Type B pancreatic cell (in vitro differentiated cells): Measurements from ENCODE around the gene WASL. TPM values are rescaled to one million over a fixed set of nuclear protein-coding genes. Genes with fewer than 3 reads are reported as not detected.
A peak's percentile ranks its signal among the peaks of the same experiment; 100 is the strongest.

ENCODE experiments used
- DNase-seq: peaks from one replicate; pipeline ENCODE4 v3.0.0; 2021; ENCODE audit warnings: mixed read lengths; ENCODE audit not compliant: unreplicated experiment; ENCODE audit errors: extremely low spot score
- H3K27ac Mint-ChIP-seq: 2 replicates; pipeline ENCODE4 v1.8.0; 2021; ENCODE audit warnings: mild to moderate bottlenecking, mixed read lengths
- H3K27me3 Mint-ChIP-seq: 2 replicates; pipeline ENCODE4 v1.8.0; 2021; ENCODE audit warnings: mixed read lengths
- H3K36me3 Mint-ChIP-seq: 2 replicates; pipeline ENCODE4 v1.8.0; 2021; ENCODE audit warnings: mixed read lengths
- H3K4me1 Mint-ChIP-seq: one replicate; pipeline ENCODE4 v1.8.0; 2021; ENCODE audit warnings: mixed read lengths; ENCODE audit not compliant: unreplicated experiment
- H3K4me3 Mint-ChIP-seq: 2 replicates; pipeline ENCODE4 v1.8.0; 2021; ENCODE audit warnings: mild to moderate bottlenecking, mixed read lengths
- H3K9me3 Mint-ChIP-seq: 2 replicates; pipeline ENCODE4 v1.8.0; 2021; ENCODE audit warnings: mixed read lengths
- total RNA-seq: library from RNA; stranded (reverse); gene quantifications from 2 replicates; pipeline ENCODE4 v1.2.1, GENCODE V29; 2021; ENCODE audit warnings: low replicate concordance
- TF ChIP-seq, protein P1 (sequence below): fragments of 200-600 bp; sonication (generic); conservative IDR thresholded peaks from 2 replicates; pipeline ENCODE4 v1.5.0; 2021; ENCODE audit warnings: antibody characterized with exemption, mild to moderate bottlenecking

Gene WASL
- total RNA-seq, 1 donor from 2014 or later, result 34.4 TPM

DNA sequence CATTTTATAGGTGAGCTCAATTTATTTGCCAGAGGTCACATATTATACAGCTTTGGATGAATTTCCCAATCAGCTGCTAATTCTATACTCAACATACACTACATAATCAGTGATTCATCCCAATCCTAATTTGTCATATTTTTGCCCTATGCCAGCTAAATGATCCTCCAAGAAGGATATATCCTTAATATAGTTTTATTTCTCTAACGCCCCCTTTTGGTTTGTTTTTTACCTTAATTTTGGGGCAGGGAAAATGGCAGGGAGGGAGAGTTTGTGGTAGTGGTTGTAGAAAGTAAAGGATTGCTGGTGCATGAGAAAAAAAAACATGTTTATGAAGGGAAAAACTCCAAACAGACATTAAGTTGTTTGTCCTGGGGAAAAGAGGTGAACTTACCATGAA is 31.9 kb downstream of the WASL start:
- DNase-seq, result no peak
- peaks cover 8% of the 10 kb centered on the region for H3K4me1 Mint-ChIP-seq
- TF ChIP-seq, protein P1, sequence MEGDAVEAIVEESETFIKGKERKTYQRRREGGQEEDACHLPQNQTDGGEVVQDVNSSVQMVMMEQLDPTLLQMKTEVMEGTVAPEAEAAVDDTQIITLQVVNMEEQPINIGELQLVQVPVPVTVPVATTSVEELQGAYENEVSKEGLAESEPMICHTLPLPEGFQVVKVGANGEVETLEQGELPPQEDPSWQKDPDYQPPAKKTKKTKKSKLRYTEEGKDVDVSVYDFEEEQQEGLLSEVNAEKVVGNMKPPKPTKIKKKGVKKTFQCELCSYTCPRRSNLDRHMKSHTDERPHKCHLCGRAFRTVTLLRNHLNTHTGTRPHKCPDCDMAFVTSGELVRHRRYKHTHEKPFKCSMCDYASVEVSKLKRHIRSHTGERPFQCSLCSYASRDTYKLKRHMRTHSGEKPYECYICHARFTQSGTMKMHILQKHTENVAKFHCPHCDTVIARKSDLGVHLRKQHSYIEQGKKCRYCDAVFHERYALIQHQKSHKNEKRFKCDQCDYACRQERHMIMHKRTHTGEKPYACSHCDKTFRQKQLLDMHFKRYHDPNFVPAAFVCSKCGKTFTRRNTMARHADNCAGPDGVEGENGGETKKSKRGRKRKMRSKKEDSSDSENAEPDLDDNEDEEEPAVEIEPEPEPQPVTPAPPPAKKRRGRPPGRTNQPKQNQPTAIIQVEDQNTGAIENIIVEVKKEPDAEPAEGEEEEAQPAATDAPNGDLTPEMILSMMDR, result no peak
- H3K9me3 Mint-ChIP-seq, result no peaks in the 10 kb centered on the region
- H3K4me3 Mint-ChIP-seq, result no peak overlapping the region
- peaks cover 14% of the 10 kb centered on the region for H3K36me3 Mint-ChIP-seq
- H3K27me3 Mint-ChIP-seq, result no peaks in the 10 kb centered on the region
- H3K27ac Mint-ChIP-seq, result no peak overlapping the region

DNA sequence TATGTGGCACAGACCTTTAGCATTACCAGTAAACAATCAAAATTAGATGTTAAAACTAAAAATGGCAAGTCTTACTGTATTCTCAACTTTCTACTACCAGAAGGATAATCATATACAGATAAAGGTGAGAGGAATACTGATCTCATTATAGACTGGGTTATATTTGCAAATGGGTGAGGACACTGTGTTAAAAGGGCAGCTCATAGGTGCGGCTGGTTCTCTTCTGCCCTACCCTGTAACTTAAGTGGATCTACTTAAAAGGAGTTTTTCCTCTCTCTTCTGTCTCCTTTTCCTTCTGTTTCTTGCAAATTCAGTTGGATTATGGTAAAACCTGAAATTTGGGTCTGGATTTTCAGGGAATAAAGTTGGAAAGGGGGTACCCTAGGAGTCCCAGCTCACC is 33.0 kb downstream of the WASL start:
- Mint-ChIP-seq H3K27me3 (no peaks in the 10 kb centered on the region), H3K4me1 (peaks cover 9% of the 10 kb centered on the region)

DNA sequence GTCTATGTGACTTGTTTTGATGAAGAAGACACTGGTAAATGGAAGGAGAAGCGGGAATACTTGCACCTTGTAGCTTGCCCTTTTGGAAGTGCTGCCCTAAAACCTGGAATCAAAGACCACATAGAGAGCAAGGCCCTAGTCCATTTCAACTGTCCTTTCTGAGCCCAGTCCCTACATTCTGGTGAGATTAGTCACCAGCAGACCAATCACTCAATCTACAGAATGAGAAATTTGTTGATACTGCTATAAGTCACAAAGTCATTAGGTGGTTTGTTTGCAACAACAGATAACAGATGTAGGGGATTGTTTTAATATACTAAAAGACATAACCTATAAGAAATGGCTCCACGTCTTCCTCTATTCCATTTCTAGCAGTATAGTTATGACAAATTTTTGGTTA is 33.6 kb downstream of the WASL start:
- no peak for DNase-seq
- Mint-ChIP-seq H3K9me3 (no peaks in the 10 kb centered on the region), H3K36me3 (peaks cover 14% of the 10 kb centered on the region), H3K27ac (no peak overlapping the region), H3K4me1 (peaks cover 14% of the 10 kb centered on the region), H3K4me3 (no peak overlapping the region), H3K27me3 (no peaks in the 10 kb centered on the region)
- TF ChIP-seq, protein P1, result no peak

More for the DNA sequence above, 33.0 kb downstream of the WASL start:
- H3K27ac Mint-ChIP-seq, result no peak overlapping the region
- no peaks in the 10 kb centered on the region for H3K9me3 Mint-ChIP-seq
- DNase-seq, result no peak
- no peak overlapping the region for H3K4me3 Mint-ChIP-seq
- TF ChIP-seq, protein P1, result no peak
- peaks cover 14% of the 10 kb centered on the region for H3K36me3 Mint-ChIP-seq

DNA sequence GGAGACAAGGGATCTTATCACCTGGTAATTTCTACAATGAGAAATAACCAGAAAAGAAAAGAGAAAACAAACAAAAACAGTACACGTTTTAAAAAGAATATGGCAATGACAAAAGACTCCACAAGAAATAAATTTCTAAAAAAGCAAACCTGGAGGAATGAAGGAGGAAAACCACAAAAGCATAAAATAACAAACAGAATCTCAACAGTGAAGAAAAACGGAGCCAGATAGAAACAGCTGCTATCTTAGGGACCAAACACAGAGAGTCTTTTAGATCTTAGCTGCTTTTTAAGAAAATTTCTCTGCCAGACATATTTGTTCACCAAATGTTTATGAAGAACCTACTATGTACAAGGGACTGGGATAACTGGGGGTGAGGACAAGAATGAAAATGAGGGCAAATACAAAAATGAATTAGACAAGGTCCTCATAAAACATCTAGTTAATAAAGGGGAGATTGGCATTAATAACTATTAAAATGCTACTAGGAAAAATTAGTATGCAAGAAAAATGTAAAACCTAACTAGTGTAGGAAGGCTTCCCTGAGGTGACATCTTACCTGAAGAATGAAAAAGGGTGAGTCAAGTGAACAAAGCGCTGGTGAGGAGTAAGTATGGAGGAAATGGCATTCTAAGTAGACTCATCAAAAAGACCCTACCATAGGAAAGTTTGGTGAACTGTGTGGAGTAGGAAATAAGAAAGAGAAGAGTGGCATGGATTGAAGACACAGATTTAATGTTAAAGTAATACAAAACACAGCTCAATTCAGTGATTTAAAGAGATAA is 34.3 kb downstream of the WASL start:
- Mint-ChIP-seq H3K9me3 (no peaks in the 10 kb centered on the region), H3K4me1 (peaks cover 14% of the 10 kb centered on the region), H3K4me3 (no peak overlapping the region), H3K27me3 (no peaks in the 10 kb centered on the region), H3K27ac (peak overlapping the region; percentile 24), H3K36me3 (peaks cover 14% of the 10 kb centered on the region)
- TF ChIP-seq, protein P1, result no peak
- DNase-seq, result no peak

DNA sequence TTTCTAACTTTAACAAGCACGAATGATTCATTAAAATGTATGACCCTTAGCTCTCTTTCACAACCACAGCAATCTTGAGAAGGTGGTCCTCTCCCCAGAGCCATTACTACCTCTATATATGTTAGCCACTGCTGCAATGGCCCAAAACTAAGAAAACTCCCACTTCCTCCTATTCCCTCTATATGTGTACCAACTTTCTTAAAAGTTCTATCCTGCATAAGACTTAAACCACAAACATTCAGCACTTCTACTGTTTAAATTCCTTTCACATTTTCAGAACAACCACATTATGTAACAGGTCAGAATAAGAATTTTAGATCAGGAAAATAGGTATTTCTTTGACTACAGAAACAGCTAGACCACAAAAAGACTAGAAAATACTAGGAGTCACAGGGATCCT is 36.2 kb downstream of the WASL start:
- Mint-ChIP-seq H3K36me3 (peaks cover 14% of the 10 kb centered on the region), H3K9me3 (no peaks in the 10 kb centered on the region), H3K27me3 (no peaks in the 10 kb centered on the region), H3K4me1 (peaks cover 14% of the 10 kb centered on the region), H3K4me3 (no peak overlapping the region), H3K27ac (no peak overlapping the region)
- DNase-seq, result no peak
- TF ChIP-seq, protein P1, result no peak
